Astrocyte (in vitro differentiated cells and primary cell): ENCODE measurements around the gene OPCML. TPM values are rescaled to one million over a fixed set of nuclear protein-coding genes. Genes with fewer than 3 reads are reported as not detected.

Source experiments
- DNase-seq: peaks from one replicate; pipeline ENCODE4 v3.0.0-alpha.2; 2010; ENCODE audit warnings: low read depth
- FAIRE-seq: peaks from 2 replicates; lab custom pipeline; 2011; peaks lifted over from hg19 to GRCh38; lab: Jason Lieb, UNC
- H2AFZ ChIP-seq: 2 replicates; pipeline ENCODE4 v1.6.0; 2012; ENCODE audit warnings: low read depth, low read length, inconsistent platforms
- H3K27ac ChIP-seq: 2 replicates; pipeline ENCODE4 v1.5.1; 2011; ENCODE audit warnings: low read depth, low read length, inconsistent platforms
- H3K27me3 ChIP-seq: 2 replicates; pipeline ENCODE4 v1.6.0; 2011; ENCODE audit warnings: low read length, inconsistent platforms; ENCODE audit not compliant: insufficient read depth
- H3K36me3 ChIP-seq: 2 replicates; pipeline ENCODE4 v1.5.1; 2011; ENCODE audit warnings: low read length, inconsistent platforms; ENCODE audit not compliant: insufficient read depth
- H3K4me1 ChIP-seq: 2 replicates; pipeline ENCODE4 v1.5.1; 2011; ENCODE audit warnings: low read length, inconsistent platforms; ENCODE audit not compliant: insufficient read depth
- H3K4me2 ChIP-seq: 2 replicates; pipeline ENCODE4 v1.6.0; 2012; ENCODE audit warnings: low read length, inconsistent platforms
- H3K4me3 ChIP-seq: 2 replicates; pipeline ENCODE4 v1.5.1; 2011; ENCODE audit warnings: low read depth, mild to moderate bottlenecking, low read length, inconsistent platforms; ENCODE audit not compliant: insufficient read depth
- H3K79me2 ChIP-seq: 2 replicates; pipeline ENCODE4 v1.6.0; 2012; ENCODE audit warnings: mild to moderate bottlenecking, low read length, inconsistent platforms; ENCODE audit not compliant: insufficient read depth
- H3K9ac ChIP-seq: 2 replicates; pipeline ENCODE4 v1.6.0; 2012; ENCODE audit warnings: mild to moderate bottlenecking, low read length, inconsistent platforms
- H3K9me3 ChIP-seq: 2 replicates; pipeline ENCODE4 v1.5.1; 2012; ENCODE audit warnings: low read depth, mild to moderate bottlenecking, low read length, inconsistent platforms; ENCODE audit not compliant: insufficient read depth
- H4K20me1 ChIP-seq: 2 replicates; pipeline ENCODE4 v1.6.0; 2012; ENCODE audit warnings: low read length, inconsistent platforms; ENCODE audit not compliant: insufficient read depth
- H3K27ac Mint-ChIP-seq: one replicate; pipeline ENCODE4 v1.8.0; 2021; ENCODE audit warnings: mild to moderate bottlenecking, mixed read lengths; ENCODE audit not compliant: unreplicated experiment
- H3K27me3 Mint-ChIP-seq: one replicate; pipeline ENCODE4 v1.8.0; 2021; ENCODE audit warnings: low read depth, mixed read lengths; ENCODE audit not compliant: unreplicated experiment
- H3K36me3 Mint-ChIP-seq: one replicate; pipeline ENCODE4 v1.8.0; 2021; ENCODE audit warnings: low read depth, mixed read lengths; ENCODE audit not compliant: unreplicated experiment
- H3K4me1 Mint-ChIP-seq: one replicate; pipeline ENCODE4 v1.8.0; 2021; ENCODE audit warnings: low read depth, mixed read lengths; ENCODE audit not compliant: unreplicated experiment
- H3K4me3 Mint-ChIP-seq: one replicate; pipeline ENCODE4 v1.8.0; 2021; ENCODE audit warnings: mild to moderate bottlenecking, moderate library complexity, mixed read lengths; ENCODE audit not compliant: unreplicated experiment
- H3K9me3 Mint-ChIP-seq: one replicate; pipeline ENCODE4 v1.8.0; 2021; ENCODE audit warnings: mild to moderate bottlenecking, mixed read lengths; ENCODE audit not compliant: unreplicated experiment
- EZH2 ChIP-seq: IDR thresholded peaks from 2 replicates; pipeline ENCODE4 v1.6.1; 2012; ENCODE audit warnings: mild to moderate bottlenecking, low read length, inconsistent platforms; ENCODE audit not compliant: insufficient read depth
- total RNA-seq: library from RNA; stranded (reverse); gene quantifications from 2 replicates; pipeline ENCODE4 v1.2.1, GENCODE V29; 2021
- TF ChIP-seq, protein P1 (sequence below): IDR thresholded peaks from 2 replicates; pipeline ENCODE4 v1.5.1; 2011; ENCODE audit warnings: low read depth, mild to moderate bottlenecking, inconsistent platforms, low read length, moderate library complexity; ENCODE audit not compliant: insufficient read depth

OPCML gene
- total RNA-seq, 1 donor from 2014 or later = 7.9 TPM

DNA sequence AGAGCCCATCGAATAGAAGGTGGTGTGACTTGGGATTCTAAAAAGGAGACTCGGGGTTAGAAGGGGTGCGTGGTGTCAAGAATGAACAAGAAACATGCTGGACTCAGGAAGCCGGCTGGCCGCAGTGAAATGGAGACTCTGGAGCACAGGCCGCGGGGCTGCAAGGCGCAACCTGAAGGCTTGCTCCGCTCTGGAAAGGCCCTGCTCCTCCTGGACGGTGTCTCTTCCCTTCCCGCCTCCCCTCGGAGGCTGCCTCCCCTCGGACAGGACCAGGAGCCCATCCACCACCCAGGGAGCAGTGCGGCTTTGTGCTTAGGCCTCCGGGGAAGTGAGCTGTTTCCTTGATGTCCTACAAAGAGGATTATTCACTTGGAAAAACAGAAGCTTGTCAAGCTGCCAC is 170.1 kb downstream of the OPCML start:
- no peak for DNase-seq
- no peak overlapping the region for H3K27ac Mint-ChIP-seq
- H4K20me1 ChIP-seq = no peaks in the 10 kb centered on the region
- no peak overlapping the region for H3K9ac ChIP-seq
- peaks cover 25% of the 10 kb centered on the region for H3K27me3 Mint-ChIP-seq
- H3K36me3 Mint-ChIP-seq = no peaks in the 10 kb centered on the region
- H3K4me3 Mint-ChIP-seq = no peak overlapping the region
- H3K36me3 ChIP-seq = no peaks in the 10 kb centered on the region
- H2AFZ ChIP-seq = no peak overlapping the region
- H3K4me1 ChIP-seq = no peaks in the 10 kb centered on the region
- no peak for FAIRE-seq
- no peaks in the 10 kb centered on the region for H3K79me2 ChIP-seq
- H3K27me3 ChIP-seq = no peaks in the 10 kb centered on the region
- no peak overlapping the region for H3K27ac ChIP-seq
- no peaks in the 10 kb centered on the region for H3K9me3 Mint-ChIP-seq
- no peak overlapping the region for H3K4me2 ChIP-seq
- peaks cover 3% of the 10 kb centered on the region for H3K4me1 Mint-ChIP-seq
- H3K9me3 ChIP-seq = no peaks in the 10 kb centered on the region
- no peak overlapping the region for H3K4me3 ChIP-seq
- TF ChIP-seq, protein P1, sequence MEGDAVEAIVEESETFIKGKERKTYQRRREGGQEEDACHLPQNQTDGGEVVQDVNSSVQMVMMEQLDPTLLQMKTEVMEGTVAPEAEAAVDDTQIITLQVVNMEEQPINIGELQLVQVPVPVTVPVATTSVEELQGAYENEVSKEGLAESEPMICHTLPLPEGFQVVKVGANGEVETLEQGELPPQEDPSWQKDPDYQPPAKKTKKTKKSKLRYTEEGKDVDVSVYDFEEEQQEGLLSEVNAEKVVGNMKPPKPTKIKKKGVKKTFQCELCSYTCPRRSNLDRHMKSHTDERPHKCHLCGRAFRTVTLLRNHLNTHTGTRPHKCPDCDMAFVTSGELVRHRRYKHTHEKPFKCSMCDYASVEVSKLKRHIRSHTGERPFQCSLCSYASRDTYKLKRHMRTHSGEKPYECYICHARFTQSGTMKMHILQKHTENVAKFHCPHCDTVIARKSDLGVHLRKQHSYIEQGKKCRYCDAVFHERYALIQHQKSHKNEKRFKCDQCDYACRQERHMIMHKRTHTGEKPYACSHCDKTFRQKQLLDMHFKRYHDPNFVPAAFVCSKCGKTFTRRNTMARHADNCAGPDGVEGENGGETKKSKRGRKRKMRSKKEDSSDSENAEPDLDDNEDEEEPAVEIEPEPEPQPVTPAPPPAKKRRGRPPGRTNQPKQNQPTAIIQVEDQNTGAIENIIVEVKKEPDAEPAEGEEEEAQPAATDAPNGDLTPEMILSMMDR = no peak
- no peak for TF ChIP-seq EZH2

DNA sequence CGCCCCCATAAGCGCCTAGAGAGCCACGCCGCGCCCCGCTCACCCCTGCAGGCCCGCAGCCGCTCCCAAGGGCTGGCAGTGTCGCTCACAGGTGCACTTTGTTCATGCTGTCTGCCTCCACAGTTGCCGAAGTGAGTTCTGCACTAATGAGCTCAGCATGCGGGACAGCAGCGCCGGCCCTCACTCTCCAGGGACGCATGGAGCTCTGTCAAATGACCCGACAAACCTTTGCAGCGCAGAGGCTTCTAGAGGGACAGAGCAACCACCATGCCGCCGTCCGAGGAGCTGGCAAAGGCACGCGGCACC is 170.7 kb downstream of the OPCML start:
- peaks cover 3% of the 10 kb centered on the region for H3K4me1 Mint-ChIP-seq
- DNase-seq (no peak), FAIRE-seq (no peak)
- H3K27ac Mint-ChIP-seq = no peak overlapping the region
- H3K27me3 ChIP-seq = no peaks in the 10 kb centered on the region
- H3K4me2 ChIP-seq = no peak overlapping the region
- no peak overlapping the region for H3K27ac ChIP-seq
- no peaks in the 10 kb centered on the region for H3K9me3 Mint-ChIP-seq
- no peaks in the 10 kb centered on the region for H3K4me1 ChIP-seq
- no peak overlapping the region for H3K4me3 ChIP-seq
- TF ChIP-seq, protein P1 = no peak
- TF ChIP-seq EZH2 = no peak
- H3K4me3 Mint-ChIP-seq = no peak overlapping the region
- H3K9ac ChIP-seq = no peak overlapping the region
- H4K20me1 ChIP-seq = no peaks in the 10 kb centered on the region
- H2AFZ ChIP-seq = no peak overlapping the region
- no peaks in the 10 kb centered on the region for H3K9me3 ChIP-seq
- no peaks in the 10 kb centered on the region for H3K79me2 ChIP-seq
- H3K27me3 Mint-ChIP-seq = peaks cover 28% of the 10 kb centered on the region
- H3K36me3 ChIP-seq = no peaks in the 10 kb centered on the region
- H3K36me3 Mint-ChIP-seq = no peaks in the 10 kb centered on the region

DNA sequence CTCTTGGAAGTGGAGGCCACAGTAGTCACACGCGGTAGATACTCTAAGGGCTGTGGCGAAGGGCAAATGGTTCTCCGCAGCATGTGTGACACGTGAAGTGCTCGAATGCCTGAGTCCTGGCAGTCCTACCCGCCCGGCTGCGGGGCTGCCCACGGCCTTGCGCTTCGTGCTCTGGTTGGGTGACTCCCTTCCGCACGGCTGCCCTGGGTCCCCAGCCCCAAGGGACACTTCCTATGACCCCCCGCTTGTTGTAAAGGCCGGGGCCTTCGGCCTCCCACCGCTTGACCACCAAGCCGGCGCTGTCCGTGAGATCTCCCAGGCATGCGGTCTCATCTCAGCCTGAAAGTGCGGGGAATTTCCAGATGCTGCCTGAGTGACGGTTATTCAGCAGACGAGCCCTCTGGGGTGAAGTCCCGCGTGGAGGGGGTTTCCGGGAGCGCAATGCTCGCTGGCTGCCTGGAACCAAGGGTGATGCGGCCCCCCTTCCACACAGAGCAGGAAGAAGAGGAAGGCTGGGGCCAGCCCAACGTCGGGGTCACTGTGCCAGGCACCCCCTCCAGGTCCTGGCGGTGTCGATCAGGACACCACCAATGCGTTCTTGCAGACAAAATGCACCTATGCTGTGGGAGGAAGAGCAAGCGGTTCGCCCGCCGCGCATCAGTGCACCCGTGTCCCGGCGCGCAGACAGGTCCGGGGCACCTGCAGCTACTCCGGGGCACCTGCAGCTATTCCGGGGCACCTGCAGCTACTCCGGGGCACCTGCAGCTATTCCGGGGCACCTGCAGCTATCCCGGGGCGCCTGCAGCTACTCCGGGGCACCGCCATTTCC is 171.2 kb downstream of the OPCML start:
- Mint-ChIP-seq H3K27ac (no peak overlapping the region), H3K36me3 (no peaks in the 10 kb centered on the region), H3K4me3 (no peak overlapping the region), H3K27me3 (peaks cover 25% of the 10 kb centered on the region), H3K9me3 (no peaks in the 10 kb centered on the region), H3K4me1 (peaks cover 3% of the 10 kb centered on the region)
- Histone ChIP-seq H3K9ac (no peak overlapping the region), H3K9me3 (no peaks in the 10 kb centered on the region), H4K20me1 (no peaks in the 10 kb centered on the region), H2AFZ (no peak overlapping the region), H3K4me1 (no peaks in the 10 kb centered on the region), H3K4me3 (no peak overlapping the region), H3K27me3 (no peaks in the 10 kb centered on the region), H3K4me2 (no peak overlapping the region), H3K36me3 (no peaks in the 10 kb centered on the region), H3K27ac (no peak overlapping the region), H3K79me2 (no peaks in the 10 kb centered on the region)
- DNase-seq (no peak), FAIRE-seq (no peak)
- no peak for TF ChIP-seq EZH2
- TF ChIP-seq, protein P1 = no peak
